CD4-positive, alpha-beta T cell treated with Interleukin-15 for 1 hour (primary cell): ENCODE measurements around the gene JMJD1C.
"Not testable (repeated sequence)": the region's sequence is repeated elsewhere in the genome, so short reads cannot be mapped to it uniquely, and the experiment has no call there.

Source experiments
- DNase-seq: peaks from one replicate; pipeline ENCODE4 v3.0.0-alpha.2; 2020

The JMJD1C gene

GRCh38 chr10:63253040-63253439, 212.7 kb downstream of the JMJD1C start:
- DNase-seq = no peak

- no peak for DNase-seq
Observed at GRCh38 chr10:63252095-63252762, 213.5 kb downstream of the JMJD1C start.

GRCh38 chr10:63250032-63250431, 215.7 kb downstream of the JMJD1C start:
- DNase-seq = no peak

DNA sequence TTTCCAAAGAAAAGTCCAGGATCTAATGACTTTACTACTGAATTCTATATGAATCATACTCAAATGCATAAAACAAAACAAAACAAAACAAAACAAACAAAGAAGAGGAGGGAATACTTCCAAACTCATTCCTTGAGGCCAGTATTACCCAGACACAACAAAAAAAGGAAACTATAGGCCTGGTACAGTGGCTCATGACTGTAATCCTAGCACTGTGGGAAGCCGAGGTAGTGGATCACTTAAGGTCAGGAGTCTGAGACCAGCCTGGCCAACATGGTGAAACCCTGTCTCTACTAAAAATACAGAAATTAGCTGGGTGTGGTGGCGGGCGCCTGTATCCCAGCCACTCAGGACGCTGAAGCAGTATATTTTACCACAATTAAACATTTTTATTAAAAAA, 218.0 kb downstream of the JMJD1C start:
- no peak for DNase-seq

DNA sequence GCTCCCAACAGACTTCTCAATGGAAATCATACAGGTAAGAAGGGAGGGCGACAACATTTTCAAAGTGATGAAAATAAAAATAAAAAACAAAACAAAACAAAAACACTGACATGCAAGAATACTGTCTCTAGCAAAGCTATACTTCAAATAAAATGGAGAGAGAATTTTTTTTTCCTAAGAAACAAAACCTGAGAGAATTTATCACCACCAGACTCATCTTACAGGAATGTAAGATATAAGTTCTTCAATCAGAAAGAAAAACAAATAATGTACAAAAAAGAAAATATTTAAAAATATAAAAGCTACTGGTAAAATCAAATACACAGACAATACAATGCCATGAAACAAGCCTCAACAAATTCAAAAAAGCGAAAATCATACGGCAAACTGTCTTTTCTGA, 219.4 kb downstream of the JMJD1C start:
- no peak for DNase-seq

GRCh38 chr10:63241841-63242281, 223.9 kb downstream of the JMJD1C start:
- DNase-seq = no peak

DNA sequence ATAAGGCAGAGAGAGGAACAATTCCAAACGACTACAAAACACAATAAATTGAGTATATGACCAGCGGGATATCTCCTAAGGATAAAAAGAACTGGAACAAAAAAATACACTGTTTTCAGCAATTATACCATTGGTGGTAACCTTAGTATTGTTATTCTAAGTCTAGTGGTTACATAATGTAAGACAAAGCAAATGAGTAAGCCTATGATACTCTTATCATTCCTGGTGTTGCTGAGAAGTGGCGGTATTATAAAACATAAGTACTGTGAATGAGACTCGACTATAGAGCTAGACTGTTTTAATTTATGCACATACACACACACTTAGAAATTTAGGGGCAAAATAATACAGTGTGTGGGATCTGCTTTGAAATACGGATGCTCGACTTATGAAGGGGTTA, 225.0 kb downstream of the JMJD1C start:
- DNase-seq = no peak

DNA sequence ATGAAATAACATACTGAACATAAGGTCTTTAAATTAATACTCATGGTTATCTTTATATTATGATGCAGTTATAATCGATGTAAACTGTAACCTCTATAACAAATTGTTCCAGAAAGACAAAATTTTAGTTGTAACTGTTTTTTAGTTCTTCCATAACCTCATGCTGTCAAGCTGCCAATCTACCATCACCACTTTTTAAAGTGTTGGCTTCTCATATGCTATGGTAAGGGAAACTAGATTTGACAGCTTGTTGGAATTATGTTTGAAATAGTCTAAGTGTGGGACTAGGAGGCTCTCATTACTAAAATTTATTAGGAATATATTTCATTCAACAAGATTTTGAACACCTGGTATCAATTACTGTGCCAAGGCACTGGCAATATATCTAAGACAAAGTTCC, 227.3 kb downstream of the JMJD1C start:
- no peak for DNase-seq

DNA sequence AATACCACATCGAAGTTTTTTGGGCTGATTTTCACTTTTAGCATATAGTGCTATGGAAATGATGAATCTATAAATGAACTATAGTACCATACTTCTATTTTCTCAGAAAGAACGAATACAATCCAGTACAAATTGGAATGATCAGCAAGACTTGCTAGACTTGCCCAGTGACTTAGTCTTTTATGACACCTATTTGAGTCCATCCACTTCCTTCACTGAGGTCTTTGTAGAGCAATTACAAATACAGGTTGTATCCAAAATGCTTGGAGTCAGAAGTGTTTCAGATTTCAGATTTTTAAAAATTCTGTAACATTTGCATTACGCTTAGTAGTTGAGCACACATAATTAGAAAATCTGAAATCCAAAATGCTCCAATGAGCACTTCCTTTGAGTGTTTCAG, 228.4 kb downstream of the JMJD1C start:
- DNase-seq = no peak

- DNase-seq = no peak
Observed at GRCh38 chr10:63236113-63236935, 229.5 kb downstream of the JMJD1C start.

DNA sequence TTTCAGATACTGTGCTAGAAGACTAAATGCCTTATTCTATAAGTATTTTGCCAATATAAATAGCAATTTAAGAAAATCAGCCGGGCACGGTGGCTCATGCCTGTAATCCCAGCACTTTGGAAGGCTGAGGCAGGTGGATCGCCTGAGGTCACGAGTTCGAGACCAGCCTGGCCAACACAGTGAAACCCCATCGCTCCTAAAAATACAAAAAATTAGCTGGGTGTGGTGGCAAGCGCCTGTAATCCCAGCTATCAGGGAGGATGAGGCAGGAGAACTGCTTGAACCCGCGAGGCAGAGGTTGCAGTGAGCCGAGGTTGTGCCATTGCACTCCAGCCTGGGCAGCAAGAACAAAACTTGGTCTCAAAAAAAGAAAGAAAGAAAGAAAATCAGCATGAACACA, 230.6 kb downstream of the JMJD1C start:
- not testable (repeated sequence) for DNase-seq

GRCh38 chr10:63229161-63229560, 236.6 kb downstream of the JMJD1C start:
- no peak for DNase-seq

DNA sequence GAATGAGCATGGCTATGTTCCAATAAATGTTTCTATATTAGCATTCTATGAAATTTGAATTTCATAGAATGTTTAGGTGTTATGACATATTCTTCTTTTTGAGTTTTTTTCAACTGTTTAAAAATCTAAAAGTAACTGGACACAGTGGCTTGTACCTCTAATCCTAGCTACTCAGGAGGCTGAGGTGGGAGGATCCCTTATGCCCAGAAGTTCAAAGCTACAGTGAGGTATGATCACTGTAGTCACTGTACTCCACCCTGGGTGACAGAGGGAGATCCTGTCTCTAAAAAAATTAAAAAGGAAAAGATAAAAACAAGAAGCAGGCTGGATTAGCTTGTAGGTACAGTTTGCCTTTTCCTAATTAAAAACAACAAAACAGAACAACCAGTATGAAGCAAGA, 237.5 kb downstream of the JMJD1C start:
- DNase-seq = no peak

- no peak for DNase-seq
Observed at GRCh38 chr10:63227207-63227895, 238.4 kb downstream of the JMJD1C start.

DNA sequence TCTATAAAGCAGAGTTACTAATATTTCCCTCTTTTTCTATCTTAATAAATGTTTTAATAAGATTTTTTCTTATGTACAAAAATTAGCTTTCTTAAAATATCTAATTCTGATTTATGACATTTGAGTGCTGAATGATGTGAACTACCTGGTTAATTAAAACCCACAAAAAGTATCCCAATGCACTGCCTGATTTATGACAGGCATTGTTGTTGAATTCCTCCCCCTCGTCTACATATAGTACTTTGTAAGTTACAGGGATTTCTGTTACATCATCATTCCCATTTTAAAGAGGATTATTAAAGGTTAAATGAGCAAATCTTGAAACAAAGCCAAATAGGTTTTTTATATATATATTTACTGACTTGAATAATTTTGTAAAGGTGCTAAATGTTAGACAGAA, 241.5 kb downstream of the JMJD1C start:
- DNase-seq = no peak

DNA sequence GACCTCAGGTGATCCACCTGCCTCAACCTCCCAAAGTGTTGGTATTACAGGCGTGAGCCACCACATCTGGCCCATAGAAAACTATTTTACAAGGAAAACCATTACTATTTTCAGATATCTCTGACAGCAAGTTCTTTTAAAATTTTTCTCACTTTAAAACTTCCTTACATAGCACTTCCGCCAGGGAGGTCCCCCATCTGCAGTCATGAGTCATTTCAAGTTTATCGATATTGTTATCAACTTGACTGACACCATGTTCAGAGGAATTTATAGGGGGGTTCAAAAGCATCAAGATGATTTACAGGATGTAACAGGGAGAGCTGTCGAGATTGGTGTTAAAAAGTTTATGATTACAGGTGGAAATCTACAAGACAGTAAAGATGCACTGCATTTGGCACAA, 243.8 kb downstream of the JMJD1C start:
- no peak for DNase-seq

DNA sequence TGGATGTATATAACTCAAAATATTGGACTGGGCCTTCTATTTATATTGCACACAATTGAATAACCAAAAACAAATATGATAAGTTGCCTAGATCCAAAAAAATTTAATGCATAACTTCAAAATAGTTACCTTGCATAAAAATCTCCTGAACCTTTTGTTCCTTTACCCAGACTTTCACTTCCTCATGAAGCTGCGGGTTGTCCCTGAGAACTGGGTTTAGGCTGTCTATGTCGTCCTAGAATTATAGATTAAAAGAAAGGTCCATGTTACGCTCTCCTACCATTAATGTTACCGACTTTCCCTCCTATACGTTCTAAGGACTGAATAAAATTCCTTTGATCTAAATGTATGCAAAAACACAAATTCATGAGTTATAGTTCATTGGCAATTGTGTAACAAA, 246.0 kb downstream of the JMJD1C start:
- DNase-seq = no peak

- DNase-seq = no peak
Observed at GRCh38 chr10:63217120-63217605, 248.6 kb downstream of the JMJD1C start.

- no peak for DNase-seq
Observed at GRCh38 chr10:63214571-63214970, 251.2 kb downstream of the JMJD1C start.

DNA sequence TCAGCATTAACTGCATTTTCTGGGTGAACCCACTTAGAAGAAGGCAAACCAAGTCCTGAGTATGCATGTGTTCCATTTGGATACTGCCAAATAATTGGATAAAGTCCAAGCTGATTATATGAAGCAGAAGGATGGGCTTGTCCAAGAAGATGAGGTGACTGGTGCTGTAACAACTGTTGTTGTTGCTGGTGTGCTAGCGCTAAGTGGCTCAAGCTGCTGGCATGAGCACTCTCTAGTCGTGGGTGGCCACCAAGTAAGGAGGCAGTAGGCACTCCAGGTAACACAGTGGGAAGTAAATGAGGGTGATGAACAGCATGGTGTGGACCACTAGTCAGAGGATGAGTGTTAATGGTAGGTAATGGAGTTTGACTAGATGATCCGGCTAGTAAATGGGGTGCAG, 252.3 kb downstream of the JMJD1C start:
- DNase-seq = no peak

- DNase-seq = no peak
Observed at GRCh38 chr10:63210611-63211196, 255.1 kb downstream of the JMJD1C start.

GRCh38 chr10:63209705-63210104, 256.1 kb downstream of the JMJD1C start:
- DNase-seq = no peak

DNA sequence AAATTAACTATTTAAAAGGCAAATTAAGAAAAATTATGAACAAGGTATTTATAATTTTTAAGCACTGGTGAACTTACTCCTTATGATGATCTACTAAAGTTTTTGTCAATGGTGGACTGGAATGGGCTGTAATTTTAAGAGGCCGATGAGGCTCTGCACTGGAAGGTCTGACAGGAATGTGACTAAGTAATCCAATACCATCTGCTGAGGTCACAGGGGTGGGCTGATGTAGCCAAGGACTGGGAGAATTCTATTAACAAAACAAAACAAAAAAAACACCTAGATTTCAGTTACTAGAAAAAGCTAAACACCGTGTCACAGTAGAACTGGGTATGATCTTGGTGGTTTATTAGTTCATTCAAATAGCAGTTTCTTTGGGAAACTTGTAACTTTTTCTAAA, 256.8 kb downstream of the JMJD1C start:
- no peak for DNase-seq
